ENCODE measurements around the gene UBE2D3. TPM values are rescaled to one million over a fixed set of nuclear protein-coding genes. Genes with fewer than 3 reads are reported as not detected.

The UBE2D3 gene
- total RNA-seq, 1 donor from 2014 or later: 231 TPM

- no peak for DNase-seq (ENCODE audit: low read depth)
These were observed 73.3 kb downstream of the UBE2D3 start for GRCh38 chr4:102754044-102754443.

DNA sequence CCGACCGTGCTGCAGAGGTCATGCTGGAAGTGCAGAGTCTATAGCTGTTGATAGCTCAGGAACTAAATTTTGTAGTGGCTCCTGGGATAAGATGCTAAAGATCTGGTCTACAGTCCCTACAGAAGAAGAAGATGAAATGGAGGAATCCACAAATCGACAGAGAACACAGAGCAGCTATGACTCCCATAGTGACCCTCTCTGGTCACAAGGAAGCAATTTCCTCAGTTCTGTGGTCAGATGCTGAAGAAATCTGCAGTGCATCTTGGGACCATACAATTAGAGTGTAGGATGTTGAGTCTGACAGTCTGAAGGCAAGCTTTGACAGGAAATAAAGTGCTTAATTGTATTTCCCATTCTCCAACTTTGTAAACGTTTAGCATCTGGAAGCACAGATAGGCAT is 75.4 kb downstream of the UBE2D3 start:
- no peak for DNase-seq (ENCODE audit: low read depth)

Other genes starting within 250 kb of the UBE2D3 start
- 29.2 and 36.5 TPM in 2 replicates for gene MANBA, start 66.6 kb downstream of the UBE2D3 start, total RNA-seq
- 32.8 and 38.6 TPM in 2 replicates for gene CISD2, start 41.4 kb upstream of the UBE2D3 start, total RNA-seq
- 0.30 and 0.69 TPM in 2 replicates for gene SLC9B1, start 192.2 kb upstream of the UBE2D3 start, total RNA-seq
- 11.1 and 17.9 TPM in 2 replicates for gene SLC9B2, start 249.2 kb upstream of the UBE2D3 start, total RNA-seq